ENCODE results near the gene PCOLCE2.

DNA sequence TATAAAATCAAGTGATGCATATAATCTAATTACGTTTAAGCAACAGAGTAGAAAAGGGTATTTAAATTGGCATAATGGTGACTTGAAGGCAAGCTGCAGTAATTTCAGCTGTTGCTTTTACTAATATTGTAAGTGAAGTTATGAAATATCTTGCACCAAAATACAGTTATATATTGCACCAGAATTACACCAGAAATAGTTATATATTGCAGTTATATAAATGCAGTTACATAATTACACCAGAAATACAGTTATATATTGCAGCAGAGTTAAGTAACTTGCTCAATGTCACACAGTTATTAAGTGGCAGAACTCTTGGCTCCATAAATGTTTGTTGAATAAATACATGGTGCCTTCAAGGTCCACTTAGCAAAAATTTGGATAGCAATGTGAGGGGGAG lies 51.4 kb downstream of the PCOLCE2 start:
- TF ChIP-seq, protein P1, sequence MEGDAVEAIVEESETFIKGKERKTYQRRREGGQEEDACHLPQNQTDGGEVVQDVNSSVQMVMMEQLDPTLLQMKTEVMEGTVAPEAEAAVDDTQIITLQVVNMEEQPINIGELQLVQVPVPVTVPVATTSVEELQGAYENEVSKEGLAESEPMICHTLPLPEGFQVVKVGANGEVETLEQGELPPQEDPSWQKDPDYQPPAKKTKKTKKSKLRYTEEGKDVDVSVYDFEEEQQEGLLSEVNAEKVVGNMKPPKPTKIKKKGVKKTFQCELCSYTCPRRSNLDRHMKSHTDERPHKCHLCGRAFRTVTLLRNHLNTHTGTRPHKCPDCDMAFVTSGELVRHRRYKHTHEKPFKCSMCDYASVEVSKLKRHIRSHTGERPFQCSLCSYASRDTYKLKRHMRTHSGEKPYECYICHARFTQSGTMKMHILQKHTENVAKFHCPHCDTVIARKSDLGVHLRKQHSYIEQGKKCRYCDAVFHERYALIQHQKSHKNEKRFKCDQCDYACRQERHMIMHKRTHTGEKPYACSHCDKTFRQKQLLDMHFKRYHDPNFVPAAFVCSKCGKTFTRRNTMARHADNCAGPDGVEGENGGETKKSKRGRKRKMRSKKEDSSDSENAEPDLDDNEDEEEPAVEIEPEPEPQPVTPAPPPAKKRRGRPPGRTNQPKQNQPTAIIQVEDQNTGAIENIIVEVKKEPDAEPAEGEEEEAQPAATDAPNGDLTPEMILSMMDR (IDR thresholded peaks at IDR 0.05): no peak
- TF ChIP-seq POLR2A (IDR thresholded peaks at IDR 0.05): no peak

Measured in testis (tissue), 2 donors.